GM23248 (cell line): Measurements from ENCODE around the gene HJURP.

ENCODE experiments used
- EZH2 ChIP-seq: fragments of 200-600 bp; sonication (generic); IDR thresholded peaks from 2 replicates; pipeline ENCODE4 v1.6.1; 2018; ENCODE audit warnings: antibody characterized with exemption, mild to moderate bottlenecking; ENCODE audit not compliant: insufficient read depth, poor library complexity, severe bottlenecking
- EZH2phosphoT487 ChIP-seq: fragments of 200-600 bp; sonication (generic); IDR thresholded peaks from 2 replicates; pipeline ENCODE4 v1.6.1; 2018; ENCODE audit warnings: antibody characterized with exemption, moderate library complexity, mild to moderate bottlenecking, low read depth; ENCODE audit not compliant: insufficient read depth

DNA sequence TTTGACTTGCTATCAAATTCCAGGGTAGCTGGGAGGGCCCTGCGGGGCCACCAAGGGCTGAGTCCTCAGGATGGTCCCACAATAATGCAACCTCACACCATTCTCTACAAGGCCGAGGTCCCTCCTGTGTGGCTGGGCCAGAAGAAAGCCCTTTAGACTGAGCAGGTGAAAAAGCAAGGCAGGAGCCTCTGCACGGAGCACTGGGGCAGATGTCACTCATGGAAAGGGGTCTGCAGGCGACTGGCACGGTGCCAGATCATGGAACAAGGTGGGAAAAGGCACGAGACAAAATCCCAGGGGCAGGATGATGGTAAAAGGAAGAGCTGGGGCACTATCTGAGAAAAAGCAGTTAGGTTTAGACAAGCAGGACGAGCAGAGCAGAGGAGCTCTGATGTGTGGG is 16.1 kb downstream of the HJURP start:
- no peak for TF ChIP-seq EZH2phosphoT487
- TF ChIP-seq EZH2, result no peak
